Fibroblast of mammary gland (primary cell): ENCODE results near the gene SBF2.

Source experiments
- DNase-seq: peaks from one replicate; pipeline ENCODE4 v3.0.0-alpha.2; 2010; ENCODE audit warnings: low read depth
- H3K4me3 ChIP-seq: 2 replicates; pipeline ENCODE4 v1.5.1; 2011; ENCODE audit warnings: low read depth, mild to moderate bottlenecking, low read length, moderate library complexity; ENCODE audit not compliant: control insufficient read depth
- TF ChIP-seq, protein P1 (sequence below): conservative IDR thresholded peaks from 2 replicates; pipeline ENCODE4 v1.5.1; 2011; ENCODE audit warnings: low read depth, low read length, inconsistent platforms; ENCODE audit not compliant: control insufficient read depth, insufficient read depth

The SBF2 gene

GRCh38 chr11:9876331-9876730, 417.7 kb downstream of the SBF2 start:
- H3K4me3 ChIP-seq = no peak overlapping the region
- TF ChIP-seq, protein P1, sequence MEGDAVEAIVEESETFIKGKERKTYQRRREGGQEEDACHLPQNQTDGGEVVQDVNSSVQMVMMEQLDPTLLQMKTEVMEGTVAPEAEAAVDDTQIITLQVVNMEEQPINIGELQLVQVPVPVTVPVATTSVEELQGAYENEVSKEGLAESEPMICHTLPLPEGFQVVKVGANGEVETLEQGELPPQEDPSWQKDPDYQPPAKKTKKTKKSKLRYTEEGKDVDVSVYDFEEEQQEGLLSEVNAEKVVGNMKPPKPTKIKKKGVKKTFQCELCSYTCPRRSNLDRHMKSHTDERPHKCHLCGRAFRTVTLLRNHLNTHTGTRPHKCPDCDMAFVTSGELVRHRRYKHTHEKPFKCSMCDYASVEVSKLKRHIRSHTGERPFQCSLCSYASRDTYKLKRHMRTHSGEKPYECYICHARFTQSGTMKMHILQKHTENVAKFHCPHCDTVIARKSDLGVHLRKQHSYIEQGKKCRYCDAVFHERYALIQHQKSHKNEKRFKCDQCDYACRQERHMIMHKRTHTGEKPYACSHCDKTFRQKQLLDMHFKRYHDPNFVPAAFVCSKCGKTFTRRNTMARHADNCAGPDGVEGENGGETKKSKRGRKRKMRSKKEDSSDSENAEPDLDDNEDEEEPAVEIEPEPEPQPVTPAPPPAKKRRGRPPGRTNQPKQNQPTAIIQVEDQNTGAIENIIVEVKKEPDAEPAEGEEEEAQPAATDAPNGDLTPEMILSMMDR = no peak
- DNase-seq = no peak

GRCh38 chr11:9875862-9876261, 418.2 kb downstream of the SBF2 start:
- DNase-seq = no peak
- H3K4me3 ChIP-seq = no peak overlapping the region
- TF ChIP-seq, protein P1 = no peak

GRCh38 chr11:9875399-9875798, 418.6 kb downstream of the SBF2 start:
- TF ChIP-seq, protein P1 = no peak
- DNase-seq = no peak

DNA sequence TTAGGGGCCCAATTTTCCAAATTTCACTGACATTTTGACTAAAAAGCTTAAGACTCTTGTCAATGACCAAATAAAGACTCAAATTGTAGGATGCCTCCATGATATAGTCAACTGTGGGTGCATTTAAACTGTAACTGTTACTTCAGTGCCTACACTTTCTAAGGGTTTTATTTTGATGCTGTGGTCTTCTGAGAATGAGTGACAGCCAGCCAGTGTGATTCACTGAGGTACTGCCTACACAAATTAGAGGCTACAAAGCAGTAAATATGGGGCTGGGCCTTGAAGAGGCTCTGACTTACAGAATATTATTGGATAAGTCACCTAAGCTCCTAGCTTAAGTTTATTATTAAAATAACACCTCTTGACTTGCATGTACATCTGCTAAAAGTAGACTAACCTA, 419.6 kb downstream of the SBF2 start:
- TF ChIP-seq, protein P1 = no peak
- no peak for DNase-seq

More at GRCh38 chr11:9875399-9875798, 418.6 kb downstream of the SBF2 start:
- no peak overlapping the region for H3K4me3 ChIP-seq

GRCh38 chr11:9868641-9869040, 425.4 kb downstream of the SBF2 start:
- no peak overlapping the region for H3K4me3 ChIP-seq
- TF ChIP-seq, protein P1 = no peak

More for the DNA sequence above, 419.6 kb downstream of the SBF2 start:
- no peak overlapping the region for H3K4me3 ChIP-seq

GRCh38 chr11:9862981-9863380, 431.0 kb downstream of the SBF2 start:
- TF ChIP-seq, protein P1 = no peak
- DNase-seq = no peak
- no peak overlapping the region for H3K4me3 ChIP-seq

More at GRCh38 chr11:9868641-9869040, 425.4 kb downstream of the SBF2 start:
- no peak for DNase-seq
